ENCODE results near the gene PCDH19.

PCDH19 gene

GRCh38 chrX:100405424-100405823, 4.6 kb downstream of the PCDH19 start:
- H3K9ac ChIP-seq (ENCODE audit: low read depth in 1 of 2, low read length in 2 of 2): no peak overlapping the region
- H3K4me1 ChIP-seq (ENCODE audit: control insufficient read depth in 2 of 2, insufficient read depth in 2 of 2, low read length in 2 of 2): peaks cover 0 to 3% of the 10 kb centered on the region in 2 donors
- peaks cover 21 to 34% of the 10 kb centered on the region in 2 donors for H3K27me3 ChIP-seq (ENCODE audit: control insufficient read depth in 2 of 2, insufficient read depth in 2 of 2, low read length in 2 of 2)
- peaks cover 0 to 3% of the 10 kb centered on the region in 2 donors for H3K9me3 ChIP-seq (ENCODE audit: control insufficient read depth in 2 of 2, low read length in 2 of 2)
- H3K4me3 ChIP-seq (ENCODE audit: low read length in 2 of 2): no peak overlapping the region
- no peaks in the 10 kb centered on the region for H3K36me3 ChIP-seq (ENCODE audit: control insufficient read depth in 2 of 2, insufficient read depth in 2 of 2, low read length in 2 of 2)
- no peak overlapping the region for H3K27ac ChIP-seq (ENCODE audit: low read depth in 2 of 2, low read length in 2 of 2)

- H3K27ac ChIP-seq (ENCODE audit: low read depth in 2 of 2, low read length in 2 of 2): no peak overlapping the region
- H3K9ac ChIP-seq (ENCODE audit: low read depth in 1 of 2, low read length in 2 of 2): no peak overlapping the region
- H3K9me3 ChIP-seq (ENCODE audit: control insufficient read depth in 2 of 2, low read length in 2 of 2): peaks cover 0 to 3% of the 10 kb centered on the region in 2 donors
- H3K4me3 ChIP-seq (ENCODE audit: low read length in 2 of 2): no peak overlapping the region
- H3K4me1 ChIP-seq (ENCODE audit: control insufficient read depth in 2 of 2, insufficient read depth in 2 of 2, low read length in 2 of 2): peaks cover 0 to 3% of the 10 kb centered on the region in 2 donors
- H3K27me3 ChIP-seq (ENCODE audit: control insufficient read depth in 2 of 2, insufficient read depth in 2 of 2, low read length in 2 of 2): peaks cover 21 to 34% of the 10 kb centered on the region in 2 donors
- H3K36me3 ChIP-seq (ENCODE audit: control insufficient read depth in 2 of 2, insufficient read depth in 2 of 2, low read length in 2 of 2): no peaks in the 10 kb centered on the region
These were observed 5.2 kb downstream of the PCDH19 start for GRCh38 chrX:100404851-100405250.

- Histone ChIP-seq H3K4me3 (ENCODE audit: low read length in 2 of 2) (no peak overlapping the region), H3K9me3 (ENCODE audit: control insufficient read depth in 2 of 2, low read length in 2 of 2) (no peaks in the 10 kb centered on the region), H3K27me3 (ENCODE audit: control insufficient read depth in 2 of 2, insufficient read depth in 2 of 2, low read length in 2 of 2) (peaks cover 0 to 11% of the 10 kb centered on the region in 2 donors), H3K4me1 (ENCODE audit: control insufficient read depth in 2 of 2, insufficient read depth in 2 of 2, low read length in 2 of 2) (no peaks in the 10 kb centered on the region), H3K9ac (ENCODE audit: low read depth in 1 of 2, low read length in 2 of 2) (no peak overlapping the region), H3K36me3 (ENCODE audit: control insufficient read depth in 2 of 2, insufficient read depth in 2 of 2, low read length in 2 of 2) (no peaks in the 10 kb centered on the region), H3K27ac (ENCODE audit: low read depth in 2 of 2, low read length in 2 of 2) (no peak overlapping the region)
These were observed 14.3 kb downstream of the PCDH19 start for GRCh38 chrX:100395781-100396180.

- Histone ChIP-seq H3K27me3 (ENCODE audit: control insufficient read depth in 2 of 2, insufficient read depth in 2 of 2, low read length in 2 of 2) (peaks cover 0 to 2% of the 10 kb centered on the region in 2 donors), H3K36me3 (ENCODE audit: control insufficient read depth in 2 of 2, insufficient read depth in 2 of 2, low read length in 2 of 2) (no peaks in the 10 kb centered on the region), H3K4me3 (ENCODE audit: low read length in 2 of 2) (no peak overlapping the region), H3K9me3 (ENCODE audit: control insufficient read depth in 2 of 2, low read length in 2 of 2) (no peaks in the 10 kb centered on the region), H3K4me1 (ENCODE audit: control insufficient read depth in 2 of 2, insufficient read depth in 2 of 2, low read length in 2 of 2) (no peaks in the 10 kb centered on the region), H3K27ac (ENCODE audit: low read depth in 2 of 2, low read length in 2 of 2) (no peak overlapping the region), H3K9ac (ENCODE audit: low read depth in 1 of 2, low read length in 2 of 2) (no peak overlapping the region)
These were observed 28.5 kb downstream of the PCDH19 start for GRCh38 chrX:100381619-100382018.

- Histone ChIP-seq H3K36me3 (ENCODE audit: control insufficient read depth in 2 of 2, insufficient read depth in 2 of 2, low read length in 2 of 2) (no peaks in the 10 kb centered on the region), H3K4me1 (ENCODE audit: control insufficient read depth in 2 of 2, insufficient read depth in 2 of 2, low read length in 2 of 2) (no peaks in the 10 kb centered on the region), H3K27me3 (ENCODE audit: control insufficient read depth in 2 of 2, insufficient read depth in 2 of 2, low read length in 2 of 2) (peaks cover 0 to 3% of the 10 kb centered on the region in 2 donors), H3K9ac (ENCODE audit: low read depth in 1 of 2, low read length in 2 of 2) (no peak overlapping the region), H3K4me3 (ENCODE audit: low read length in 2 of 2) (no peak overlapping the region), H3K9me3 (ENCODE audit: control insufficient read depth in 2 of 2, low read length in 2 of 2) (no peaks in the 10 kb centered on the region), H3K27ac (ENCODE audit: low read depth in 2 of 2, low read length in 2 of 2) (no peak overlapping the region)
These were observed 30.6 kb downstream of the PCDH19 start for GRCh38 chrX:100379388-100379986.

GRCh38 chrX:100377826-100378225, 32.2 kb downstream of the PCDH19 start:
- Histone ChIP-seq H3K9me3 (ENCODE audit: control insufficient read depth in 2 of 2, low read length in 2 of 2) (no peaks in the 10 kb centered on the region), H3K4me1 (ENCODE audit: control insufficient read depth in 2 of 2, insufficient read depth in 2 of 2, low read length in 2 of 2) (no peaks in the 10 kb centered on the region), H3K36me3 (ENCODE audit: control insufficient read depth in 2 of 2, insufficient read depth in 2 of 2, low read length in 2 of 2) (no peaks in the 10 kb centered on the region), H3K27ac (ENCODE audit: low read depth in 2 of 2, low read length in 2 of 2) (no peak overlapping the region), H3K4me3 (ENCODE audit: low read length in 2 of 2) (no peak overlapping the region), H3K27me3 (ENCODE audit: control insufficient read depth in 2 of 2, insufficient read depth in 2 of 2, low read length in 2 of 2) (peaks cover 0 to 3% of the 10 kb centered on the region in 2 donors), H3K9ac (ENCODE audit: low read depth in 1 of 2, low read length in 2 of 2) (no peak overlapping the region)

GRCh38 chrX:100376576-100376975, 33.5 kb downstream of the PCDH19 start:
- Histone ChIP-seq H3K9me3 (ENCODE audit: control insufficient read depth in 2 of 2, low read length in 2 of 2) (no peaks in the 10 kb centered on the region), H3K27ac (ENCODE audit: low read depth in 2 of 2, low read length in 2 of 2) (no peak overlapping the region), H3K4me1 (ENCODE audit: control insufficient read depth in 2 of 2, insufficient read depth in 2 of 2, low read length in 2 of 2) (no peaks in the 10 kb centered on the region), H3K27me3 (ENCODE audit: control insufficient read depth in 2 of 2, insufficient read depth in 2 of 2, low read length in 2 of 2) (peaks cover 0 to 3% of the 10 kb centered on the region in 2 donors), H3K4me3 (ENCODE audit: low read length in 2 of 2) (no peak overlapping the region), H3K36me3 (ENCODE audit: control insufficient read depth in 2 of 2, insufficient read depth in 2 of 2, low read length in 2 of 2) (no peaks in the 10 kb centered on the region), H3K9ac (ENCODE audit: low read depth in 1 of 2, low read length in 2 of 2) (no peak overlapping the region)

- Histone ChIP-seq H3K4me1 (ENCODE audit: control insufficient read depth in 2 of 2, insufficient read depth in 2 of 2, low read length in 2 of 2) (no peaks in the 10 kb centered on the region), H3K4me3 (ENCODE audit: low read length in 2 of 2) (no peak overlapping the region), H3K9ac (ENCODE audit: low read depth in 1 of 2, low read length in 2 of 2) (no peak overlapping the region), H3K9me3 (ENCODE audit: control insufficient read depth in 2 of 2, low read length in 2 of 2) (no peaks in the 10 kb centered on the region), H3K27ac (ENCODE audit: low read depth in 2 of 2, low read length in 2 of 2) (no peak overlapping the region), H3K27me3 (ENCODE audit: control insufficient read depth in 2 of 2, insufficient read depth in 2 of 2, low read length in 2 of 2) (peaks cover 0 to 3% of the 10 kb centered on the region in 2 donors), H3K36me3 (ENCODE audit: control insufficient read depth in 2 of 2, insufficient read depth in 2 of 2, low read length in 2 of 2) (no peaks in the 10 kb centered on the region)
These were observed 36.4 kb downstream of the PCDH19 start for GRCh38 chrX:100373673-100374072.

GRCh38 chrX:100368167-100368566, 41.9 kb downstream of the PCDH19 start:
- no peak overlapping the region for H3K4me3 ChIP-seq (ENCODE audit: low read length in 2 of 2)
- H3K36me3 ChIP-seq (ENCODE audit: control insufficient read depth in 2 of 2, insufficient read depth in 2 of 2, low read length in 2 of 2): no peaks in the 10 kb centered on the region
- H3K27me3 ChIP-seq (ENCODE audit: control insufficient read depth in 2 of 2, insufficient read depth in 2 of 2, low read length in 2 of 2): peaks cover 3 to 4% of the 10 kb centered on the region in 2 donors
- H3K9ac ChIP-seq (ENCODE audit: low read depth in 1 of 2, low read length in 2 of 2): no peak overlapping the region
- H3K9me3 ChIP-seq (ENCODE audit: control insufficient read depth in 2 of 2, low read length in 2 of 2): no peaks in the 10 kb centered on the region
- H3K4me1 ChIP-seq (ENCODE audit: control insufficient read depth in 2 of 2, insufficient read depth in 2 of 2, low read length in 2 of 2): no peaks in the 10 kb centered on the region
- no peak overlapping the region for H3K27ac ChIP-seq (ENCODE audit: low read depth in 2 of 2, low read length in 2 of 2)

- Histone ChIP-seq H3K4me3 (ENCODE audit: low read length in 2 of 2) (no peak overlapping the region), H3K27me3 (ENCODE audit: control insufficient read depth in 2 of 2, insufficient read depth in 2 of 2, low read length in 2 of 2) (peaks cover 3 to 4% of the 10 kb centered on the region in 2 donors), H3K36me3 (ENCODE audit: control insufficient read depth in 2 of 2, insufficient read depth in 2 of 2, low read length in 2 of 2) (no peaks in the 10 kb centered on the region), H3K4me1 (ENCODE audit: control insufficient read depth in 2 of 2, insufficient read depth in 2 of 2, low read length in 2 of 2) (no peaks in the 10 kb centered on the region), H3K9me3 (ENCODE audit: control insufficient read depth in 2 of 2, low read length in 2 of 2) (no peaks in the 10 kb centered on the region), H3K9ac (ENCODE audit: low read depth in 1 of 2, low read length in 2 of 2) (no peak overlapping the region), H3K27ac (ENCODE audit: low read depth in 2 of 2, low read length in 2 of 2) (no peak overlapping the region)
These were observed 46.2 kb downstream of the PCDH19 start for GRCh38 chrX:100363896-100364295.

Data from mucosa of rectum (tissue), 2 donors.